COLO668 (cell line): ENCODE results near the gene PHGDH.
A peak's percentile ranks its signal among the peaks of the same experiment; 100 is the strongest.
"Not testable (repeated sequence)": the region's sequence is repeated elsewhere in the genome, so short reads cannot be mapped to it uniquely, and the experiment has no call there.

Source experiments
- DNase-seq: peaks from one replicate; lab custom pipeline; 2025; ENCODE audit not compliant: unreplicated experiment; lab: John Stamatoyannopoulos, UW

PHGDH gene

DNA sequence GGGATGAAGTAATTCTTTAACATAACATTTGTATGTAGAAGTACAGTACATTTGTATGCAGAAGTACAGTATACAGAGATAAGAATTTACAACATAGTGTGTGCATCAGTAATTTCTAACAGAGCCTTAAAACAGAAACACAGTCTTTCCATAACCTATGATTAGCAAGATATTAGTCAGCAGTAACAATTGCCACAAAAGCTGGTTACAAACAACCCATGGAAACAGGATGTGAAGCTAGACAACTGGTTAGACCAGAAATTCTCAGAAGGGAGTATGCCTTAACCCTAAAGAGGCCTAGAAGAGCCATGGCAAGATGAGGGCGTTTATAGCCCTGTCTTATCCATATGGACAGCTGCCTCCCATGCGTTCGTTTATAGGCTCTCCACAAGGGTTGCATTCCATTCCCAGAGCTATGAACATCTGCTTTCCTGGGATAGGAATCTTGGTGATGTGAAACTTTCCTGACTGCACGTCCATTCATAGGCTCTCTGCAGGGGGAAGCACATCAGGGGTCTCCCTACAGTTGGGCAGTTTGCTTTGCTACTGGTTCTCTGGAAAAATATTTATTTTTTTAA, 74.8 kb downstream of the PHGDH start:
- not testable (repeated sequence) for DNase-seq

GRCh38 chr1:119787776-119788175, 76.0 kb downstream of the PHGDH start:
- no peak for DNase-seq

GRCh38 chr1:119790451-119791198, 78.9 kb downstream of the PHGDH start:
- DNase-seq = peak; percentile 31

- no peak for DNase-seq
These were observed 79.6 kb downstream of the PHGDH start for GRCh38 chr1:119791377-119791776.
